ENCODE data around the gene AFF3. TPM values are rescaled to one million over a fixed set of nuclear protein-coding genes. Genes with fewer than 3 reads are reported as not detected.

AFF3 gene
- total and polyA plus RNA-seq, 2 of the 4 experiments (the other 2 are of a cell fraction): 12.9 to 14.3 TPM

- H3K79me1 ChIP-seq (ENCODE audit: low read depth in 1 of 2, low read length in 2 of 2): no peaks in the 10 kb centered on the region; a peak in 2 of 4 replicates
Measured at GRCh38 chr2:99672766-99673350, 469.5 kb downstream of the AFF3 start.

More at GRCh38 chr2:99672766-99673350, 469.5 kb downstream of the AFF3 start:
- Histone ChIP-seq H3K27me3 (ENCODE audit: control insufficient read depth, insufficient read depth, low read length) (no peaks in the 10 kb centered on the region), H3K18ac (ENCODE audit: low read depth, low read length) (no peak overlapping the region), H2BK20ac (ENCODE audit: low read depth, low read length) (no peak overlapping the region), H3K36me3 (ENCODE audit: control insufficient read depth, insufficient read depth, low read length) (peaks cover 4% of the 10 kb centered on the region; the same call in 1 of the 2 replicates), H4K8ac (ENCODE audit: low read depth in 2 of 2, low read length in 2 of 2) (no peak overlapping the region), H3K9me3 (ENCODE audit: control insufficient read depth, insufficient read depth, low read length) (no peaks in the 10 kb centered on the region), H3K27ac (ENCODE audit: insufficient read depth, low read length) (no peak overlapping the region), H4K20me1 (ENCODE audit: insufficient read depth, low read length) (no peaks in the 10 kb centered on the region), H3K14ac (replicated peaks; ENCODE audit: low read depth, low read length) (no peak overlapping the region), H3K56ac (ENCODE audit: extremely low read depth, insufficient read depth, low read length) (no peak overlapping the region), H4K91ac (ENCODE audit: insufficient read depth, low read depth, low read length) (no peak overlapping the region), H2BK15ac (ENCODE audit: low read depth, low read length) (no peak overlapping the region), H3K4me2 (ENCODE audit: low read depth, low read length) (no peak overlapping the region), H3K9ac (ENCODE audit: low read depth, low read length) (no peak overlapping the region), H2BK5ac (ENCODE audit: low read depth, low read length, poor library complexity, severe bottlenecking) (no peak overlapping the region), H4K5ac (ENCODE audit: low read depth, low read length) (no peak overlapping the region), H2AFZ (replicated peaks; ENCODE audit: low read length, poor library complexity) (no peak overlapping the region), H3K23ac (ENCODE audit: low read depth, low read length) (no peak overlapping the region), H3K9me1 (ENCODE audit: insufficient read depth, low read length) (no peaks in the 10 kb centered on the region), H2AK5ac (ENCODE audit: low read depth, low read length) (no peak overlapping the region), H3K4me3 (ENCODE audit: insufficient read depth, low read depth, low read length) (no peak overlapping the region), H2BK120ac (ENCODE audit: low read depth, low read length) (no peak overlapping the region), H3K4ac (ENCODE audit: low read depth, low read length) (no peak overlapping the region), H3K4me1 (ENCODE audit: control insufficient read depth, insufficient read depth, low read length) (peaks cover 7% of the 10 kb centered on the region; the same call in 1 of the 2 replicates), H2AK9ac (replicated peaks; ENCODE audit: low read depth, low read length, poor library complexity) (no peak overlapping the region)
- dilution Hi-C loops (cut with HindIII; ENCODE audit: low sequenced_read_pairs, unreplicated experiment) (no loop called here), intact Hi-C loops (cut with micrococcal nuclease) (no loop called here), in situ Hi-C loops (cut with MboI; ENCODE audit: low sequenced_read_pairs) (no loop called here)
- ChIA-PET POLR2A (ENCODE audit: unreplicated experiment) (no interaction called here), CTCF (interaction anchor here (0.6 kb wide), 1 partner anchor 9 kb away, joined by 3 read pairs; no protein-coding TSS in a partner anchor)
- ATAC-seq (ENCODE audit: low read depth) (no peak), DNase-seq (no peak)
- no CpG with 5 or more reads among the region's 8 CpGs for WGBS, 2 experiments (ENCODE audit: extremely low coverage in 2 of 2, insufficient read length in 1 of 2)
- no peak for TF ChIP-seq FOS (IDR thresholded peaks at IDR 0.05; ENCODE audit: low read depth, low read length)
- peak; percentile 58; the same call in 1 of the 2 replicates for TF ChIP-seq CEBPB (IDR thresholded peaks at IDR 0.05; ENCODE audit: low read depth, low read length)
- no TSS peak for BruUV-seq (replicated peaks)

Measured in IMR-90 (cell line).